ENCODE data around the gene PCGF3.

The PCGF3 gene

GRCh38 chr4:815464-816146 is 110.0 kb downstream of the PCGF3 start:
- Histone ChIP-seq H3K79me2 (ENCODE audit: control insufficient read depth, insufficient read depth, low read length, unreplicated experiment) (no peaks in the 10 kb centered on the region), H3K27ac (ENCODE audit: low read depth, low read length) (no peak overlapping the region), H3K36me3 (ENCODE audit: insufficient read depth, low read length) (no peaks in the 10 kb centered on the region), H3K4me3 (ENCODE audit: low read depth, low read length) (no peak overlapping the region), H2AFZ (ENCODE audit: low read length, unreplicated experiment) (no peak overlapping the region), H3K4me1 (ENCODE audit: control insufficient read depth, insufficient read depth, low read length, unreplicated experiment) (no peaks in the 10 kb centered on the region), H3K27me3 (ENCODE audit: insufficient read depth, low read length) (peaks cover 81% of the 10 kb centered on the region)

DNA sequence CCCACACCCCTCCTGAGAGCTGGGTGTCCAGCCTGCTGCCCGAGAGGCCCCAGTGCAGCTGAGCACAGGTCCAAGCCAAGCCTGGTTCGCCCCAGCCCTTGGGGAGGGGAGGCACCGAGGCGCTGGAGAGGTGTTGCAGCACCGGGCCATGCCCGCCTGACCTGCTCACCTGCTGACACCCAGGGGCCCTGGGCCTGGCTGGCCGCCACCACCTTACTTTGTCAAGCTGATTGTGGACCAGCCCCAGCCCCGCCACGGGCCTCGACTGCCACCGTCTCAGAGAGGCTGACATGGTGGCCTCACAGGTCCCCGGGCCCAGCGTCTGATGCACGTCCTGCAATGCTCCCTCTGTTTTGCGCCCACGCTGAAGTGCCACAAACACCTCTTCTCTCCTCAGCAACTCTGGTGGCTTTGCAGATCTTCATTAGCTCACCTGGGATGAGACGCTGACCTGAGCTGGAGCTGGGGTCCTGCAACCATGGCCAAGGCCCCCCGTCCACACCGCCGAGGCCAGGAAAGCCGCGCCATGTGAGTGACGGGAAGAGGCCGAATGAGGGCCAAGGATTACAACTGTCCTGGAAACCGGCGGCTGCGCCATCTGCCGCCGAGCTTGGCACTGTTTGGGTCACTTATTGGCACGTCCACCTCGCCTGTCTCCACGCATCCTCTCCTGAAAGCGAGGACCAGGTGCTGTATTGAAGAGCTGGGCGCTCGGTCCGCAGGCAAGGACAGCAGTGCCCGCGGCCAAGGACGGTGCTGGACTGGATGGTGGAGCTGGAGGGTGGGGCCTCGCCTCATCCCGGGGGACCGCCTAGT is 112.7 kb downstream of the PCGF3 start:
- H3K27me3 ChIP-seq (ENCODE audit: insufficient read depth, low read length) = peaks cover 89% of the 10 kb centered on the region
- H2AFZ ChIP-seq (ENCODE audit: low read length, unreplicated experiment) = no peak overlapping the region
- no peaks in the 10 kb centered on the region for H3K4me1 ChIP-seq (ENCODE audit: control insufficient read depth, insufficient read depth, low read length, unreplicated experiment)
- H3K36me3 ChIP-seq (ENCODE audit: insufficient read depth, low read length) = no peaks in the 10 kb centered on the region
- H3K79me2 ChIP-seq (ENCODE audit: control insufficient read depth, insufficient read depth, low read length, unreplicated experiment) = no peaks in the 10 kb centered on the region
- H3K27ac ChIP-seq (ENCODE audit: low read depth, low read length) = no peak overlapping the region
- no peak overlapping the region for H3K4me3 ChIP-seq (ENCODE audit: low read depth, low read length)

- H3K27ac ChIP-seq (ENCODE audit: low read depth, low read length) = no peak overlapping the region
- H3K79me2 ChIP-seq (ENCODE audit: control insufficient read depth, insufficient read depth, low read length, unreplicated experiment) = no peaks in the 10 kb centered on the region
- H2AFZ ChIP-seq (ENCODE audit: low read length, unreplicated experiment) = no peak overlapping the region
- no peak overlapping the region for H3K4me3 ChIP-seq (ENCODE audit: low read depth, low read length)
- no peaks in the 10 kb centered on the region for H3K36me3 ChIP-seq (ENCODE audit: insufficient read depth, low read length)
- H3K4me1 ChIP-seq (ENCODE audit: control insufficient read depth, insufficient read depth, low read length, unreplicated experiment) = peaks cover 2% of the 10 kb centered on the region
- peaks cover 89% of the 10 kb centered on the region for H3K27me3 ChIP-seq (ENCODE audit: insufficient read depth, low read length)
These were observed 114.0 kb downstream of the PCGF3 start for GRCh38 chr4:819401-820229.
